ENCODE results near the gene MAP4K2. TPM values are rescaled to one million over a fixed set of nuclear protein-coding genes. Genes with fewer than 3 reads are reported as not detected.

MAP4K2 gene
- total and polyA plus RNA-seq, 9 of the 15 experiments (the other 6 are each of a cell fraction or from before 2014, with no cell fraction given), result 0.13 to 14.5 (median 7.3) TPM

- TF ChIP-seq BCLAF1 (IDR thresholded peaks at IDR 0.05; ENCODE audit: borderline replicate concordance in 1 of 2, control insufficient read depth in 1 of 2, low read depth in 2 of 2, low read length in 1 of 2) (no peak), FOXA3 (CRISPR knock-in tag; conservative IDR thresholded peaks at IDR 0.05 in 1 of 2, IDR thresholded peaks at IDR 0.05 in 1 of 2) (0 out of 4 replicates have a peak, but pooled peaks of 1 of the 2 experiments have one; percentile 28), RERE (CRISPR knock-in tag; IDR thresholded peaks at IDR 0.05; ENCODE audit: borderline replicate concordance) (no peak), ZFP91 (CRISPR knock-in tag; IDR thresholded peaks at IDR 0.05) (no peak), NCOR1 (IDR thresholded peaks at IDR 0.05) (no peak), HDAC8 (tag; IDR thresholded peaks at IDR 0.05) (no peak), ZNF57 (CRISPR knock-in tag; IDR thresholded peaks at IDR 0.05) (no peak), RBM22 (IDR thresholded peaks at IDR 0.05; ENCODE audit: low read depth, low read length, poor library complexity, severe bottlenecking) (peak; percentile 43), NKRF (IDR thresholded peaks at IDR 0.05; ENCODE audit: borderline replicate concordance) (peak; percentile 73), CCNT2 (IDR thresholded peaks at IDR 0.05; ENCODE audit: borderline replicate concordance, extremely low read depth, insufficient read length, low read depth, low read length) (peak; percentile 28), SAP30 (IDR thresholded peaks at IDR 0.05; ENCODE audit: borderline replicate concordance, insufficient read depth, low read depth, low read length, poor library complexity, severe bottlenecking) (peak; percentile 66)
Measured at GRCh38 chr11:64777449-64778222, 25.4 kb downstream of the MAP4K2 start (continued).

Data from K562 (cell line).